NCI-H2107 treated with DMSO at 0.1 percent for 48 hours (cell line): ENCODE results near the gene JPT2.
A peak's percentile ranks its signal among the peaks of the same experiment; 100 is the strongest.
"Not testable (repeated sequence)": the region's sequence is repeated elsewhere in the genome, so short reads cannot be mapped to it uniquely, and the experiment has no call there.

Experiments
- DNase-seq: peaks from one replicate; lab custom pipeline; 2025; ENCODE audit not compliant: unreplicated experiment; lab: John Stamatoyannopoulos, UW

The JPT2 gene

DNA sequence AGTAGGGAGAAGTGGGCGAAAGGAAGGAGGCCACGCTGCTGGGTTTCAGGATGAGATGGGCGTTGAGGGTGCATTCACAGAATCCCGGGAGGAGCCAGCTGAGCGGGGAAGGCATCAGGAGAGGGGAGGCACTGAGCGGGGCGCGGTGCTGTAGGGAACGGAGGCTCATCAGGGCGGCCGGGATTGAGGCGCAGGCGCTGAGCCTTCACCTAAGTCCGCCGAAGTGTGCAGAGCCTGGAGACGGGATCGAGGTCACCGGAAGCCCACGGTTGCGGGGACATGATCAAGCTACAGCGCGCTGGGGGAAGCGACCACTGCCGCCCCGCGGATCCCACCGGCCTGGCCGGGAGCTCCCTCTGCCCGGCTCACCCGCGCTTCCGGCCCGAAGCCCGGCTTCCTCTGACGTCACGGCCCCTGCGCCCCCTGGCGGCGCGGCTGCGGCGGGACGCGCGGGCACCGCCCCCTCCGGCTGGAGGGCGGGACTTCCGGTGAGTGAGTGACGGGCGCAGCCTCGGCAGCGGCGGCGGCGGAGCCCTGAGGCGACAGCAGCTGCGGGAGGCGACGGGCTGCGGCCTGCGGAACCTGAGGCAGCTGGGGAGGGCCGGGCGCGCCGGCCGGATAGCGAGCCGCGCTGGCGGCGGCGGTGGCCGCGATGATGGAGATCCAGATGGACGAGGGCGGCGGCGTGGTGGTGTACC lies 27.8 kb downstream of the JPT2 start, which contains the start of gene MAPK8IP3:
TSS of gene MAPK8IP3 (plus strand) at position 508 of the 698 bp plus-strand sequence. CDS start at position 653, 145 bp downstream.
- peak; percentile 41 for DNase-seq

DNA sequence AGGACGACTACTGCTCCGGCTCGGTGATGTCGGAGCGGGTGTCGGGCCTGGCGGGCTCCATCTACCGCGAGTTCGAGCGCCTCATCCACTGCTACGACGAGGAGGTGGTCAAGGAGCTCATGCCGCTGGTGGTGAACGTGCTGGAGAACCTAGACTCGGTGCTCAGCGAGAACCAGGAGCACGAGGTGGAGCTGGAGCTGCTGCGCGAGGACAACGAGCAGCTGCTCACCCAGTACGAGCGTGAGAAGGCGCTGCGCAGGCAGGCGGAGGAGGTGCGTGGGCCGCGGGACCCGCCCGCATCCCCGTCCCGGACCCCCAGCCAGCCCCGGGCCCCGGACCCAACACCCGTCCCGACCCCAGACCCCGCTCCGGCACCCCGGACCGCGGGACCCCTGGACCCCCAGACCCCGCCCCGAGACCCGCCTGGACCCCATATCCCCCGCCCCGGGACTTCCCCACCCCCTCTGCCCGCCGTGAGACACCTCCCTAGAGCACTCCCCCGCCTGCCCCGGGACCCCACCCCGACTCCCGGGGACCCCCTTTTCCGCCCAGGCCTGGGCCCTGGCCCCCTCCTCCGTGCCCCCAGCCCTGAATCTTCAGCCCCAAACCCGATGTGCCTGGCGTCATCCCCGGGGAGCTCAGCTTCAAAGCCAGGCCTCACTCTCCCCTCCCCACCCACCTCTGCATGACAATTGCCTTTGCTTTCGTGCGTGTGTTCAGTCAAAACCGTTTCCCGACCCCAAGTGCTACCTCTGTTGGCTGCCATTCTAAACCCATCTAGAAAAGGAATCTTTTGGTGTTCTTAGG lies 28.5 kb downstream of the JPT2 start:
- no peak for DNase-seq

DNA sequence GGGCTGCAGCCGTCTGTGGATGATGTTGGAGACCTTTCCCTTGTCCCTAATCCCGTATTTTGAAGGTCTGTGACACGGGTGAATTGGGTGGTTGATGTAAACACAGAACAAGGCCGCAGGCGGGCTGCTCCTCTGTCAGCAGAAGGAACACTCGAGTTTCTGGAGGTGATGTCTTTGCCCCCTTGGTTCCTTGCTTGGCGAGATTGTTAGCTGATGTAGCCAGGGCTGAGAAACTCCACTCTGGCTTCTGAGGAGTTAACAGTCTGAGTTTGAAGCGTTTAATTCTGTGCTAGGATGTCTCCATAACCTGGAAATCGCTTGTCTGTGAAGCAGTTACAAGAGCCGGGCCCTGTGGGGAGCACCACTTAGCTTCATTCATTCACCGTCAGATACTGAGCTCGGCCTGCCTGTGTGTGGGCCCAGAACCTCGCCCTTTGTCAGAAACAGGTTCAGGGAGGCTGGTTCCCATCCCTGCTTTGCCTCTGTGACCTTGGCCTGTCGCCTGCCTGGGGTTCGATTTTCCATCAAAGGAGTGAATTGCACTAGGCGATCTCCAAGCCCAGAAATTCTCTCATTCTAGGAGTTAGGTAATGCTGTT lies 29.2 kb downstream of the JPT2 start:
- DNase-seq = no peak

- DNase-seq = no peak
Measured at GRCh38 chr16:1708083-1708767, 30.1 kb downstream of the JPT2 start.

- DNase-seq = peak; percentile 70
Measured at GRCh38 chr16:1708768-1709180, 30.7 kb downstream of the JPT2 start.

GRCh38 chr16:1709356-1709755 lies 31.3 kb downstream of the JPT2 start:
- no peak for DNase-seq

DNA sequence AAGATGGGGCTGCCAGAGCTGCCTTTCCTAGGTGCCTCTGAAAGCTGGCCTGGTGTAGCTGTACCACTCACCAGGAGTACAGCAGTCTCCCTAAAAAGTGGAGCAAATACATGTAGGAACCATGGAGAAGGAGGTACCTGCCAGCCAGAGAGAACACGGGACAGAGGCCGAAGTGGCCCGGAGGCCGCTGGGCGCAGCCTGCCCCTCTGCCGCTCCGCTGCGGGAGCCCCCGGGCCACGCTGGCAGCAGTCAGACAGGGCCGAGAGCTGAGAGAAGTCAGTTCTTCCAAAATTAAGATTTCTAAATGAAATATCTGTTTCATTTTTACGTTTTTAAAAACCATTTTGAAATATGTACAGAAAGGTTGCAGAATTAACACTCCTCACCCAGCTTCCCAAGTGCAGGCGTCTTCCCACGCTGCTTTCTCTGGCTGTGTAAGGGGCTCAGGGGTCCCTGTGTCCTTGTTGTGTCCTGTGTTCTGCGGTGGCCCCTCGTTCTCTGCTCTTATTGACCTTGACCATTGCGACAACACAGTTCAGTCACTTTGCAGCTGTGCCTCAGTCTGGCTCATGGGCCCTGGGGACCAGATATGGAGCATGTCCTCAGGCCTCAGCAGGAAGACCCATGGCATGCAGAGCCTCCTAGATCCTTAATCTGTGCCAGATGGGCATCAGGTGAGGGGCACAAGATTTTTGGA lies 32.9 kb downstream of the JPT2 start:
- DNase-seq = no peak

DNA sequence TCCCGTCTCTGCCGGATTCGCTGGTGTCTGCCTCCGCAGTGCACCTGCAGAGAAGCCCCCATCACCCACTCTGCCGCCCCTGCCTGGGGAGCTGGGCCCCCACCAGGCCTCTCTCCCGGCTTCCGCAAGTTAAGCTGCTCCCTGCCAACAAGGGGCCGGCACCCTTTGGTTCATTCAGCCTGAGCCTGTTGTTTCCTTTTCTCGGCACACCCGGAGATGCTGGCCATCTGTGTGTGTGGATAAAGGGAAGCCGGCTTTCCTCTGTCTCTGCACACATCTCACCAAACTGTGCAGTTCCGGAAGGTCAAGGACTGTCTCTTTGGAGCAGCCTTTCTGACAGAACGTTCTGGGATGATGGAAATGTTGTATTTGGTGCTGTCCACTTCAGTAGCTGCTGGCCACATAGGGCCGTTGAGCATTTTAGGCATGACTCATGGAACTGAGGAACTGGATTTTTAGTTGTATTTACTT lies 34.7 kb downstream of the JPT2 start:
- no peak for DNase-seq

DNA sequence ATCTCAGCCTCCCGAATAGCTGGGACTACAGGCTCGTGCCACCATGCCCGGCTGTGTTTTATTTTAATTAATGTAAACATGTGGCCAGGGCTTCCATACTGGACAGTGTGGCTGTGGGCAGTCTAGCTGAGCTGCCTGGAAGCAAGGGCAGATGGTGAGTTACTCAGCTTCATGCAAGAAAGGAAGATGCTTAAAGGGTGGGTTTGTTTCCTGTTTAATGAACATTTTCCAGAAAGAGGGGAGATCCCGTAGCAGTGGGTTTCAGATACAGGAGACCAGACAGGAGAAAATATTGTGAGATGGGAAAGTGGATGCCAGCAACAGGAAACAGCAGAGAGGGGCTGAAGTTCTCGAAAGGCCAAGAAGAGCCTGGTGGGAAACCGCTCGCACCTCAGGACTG lies 35.3 kb downstream of the JPT2 start:
- no peak for DNase-seq

DNA sequence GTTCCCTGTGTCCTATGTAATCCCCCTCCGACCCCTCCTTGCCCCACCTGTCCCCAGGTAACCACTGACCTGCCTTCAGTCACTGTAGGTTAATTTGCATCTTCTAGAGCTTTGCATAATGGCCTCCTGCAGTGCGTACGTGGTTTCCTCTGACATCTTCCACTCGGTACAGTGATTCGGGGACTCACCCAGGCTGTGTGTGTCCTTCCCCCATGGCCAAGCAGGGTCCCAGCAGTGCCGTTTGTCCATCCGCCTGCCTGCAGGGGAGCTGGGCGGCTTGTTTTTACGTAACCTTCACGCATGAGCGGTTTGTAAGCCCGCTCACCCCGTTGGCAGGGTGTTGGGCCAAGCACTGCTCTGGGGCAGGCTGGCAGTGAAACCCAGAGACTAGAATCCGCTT lies 35.9 kb downstream of the JPT2 start:
- no peak for DNase-seq

- DNase-seq = no peak
Measured at GRCh38 chr16:1715220-1715619, 37.1 kb downstream of the JPT2 start.

- not testable (repeated sequence) for DNase-seq
Measured at GRCh38 chr16:1718236-1718635, 40.2 kb downstream of the JPT2 start.

DNA sequence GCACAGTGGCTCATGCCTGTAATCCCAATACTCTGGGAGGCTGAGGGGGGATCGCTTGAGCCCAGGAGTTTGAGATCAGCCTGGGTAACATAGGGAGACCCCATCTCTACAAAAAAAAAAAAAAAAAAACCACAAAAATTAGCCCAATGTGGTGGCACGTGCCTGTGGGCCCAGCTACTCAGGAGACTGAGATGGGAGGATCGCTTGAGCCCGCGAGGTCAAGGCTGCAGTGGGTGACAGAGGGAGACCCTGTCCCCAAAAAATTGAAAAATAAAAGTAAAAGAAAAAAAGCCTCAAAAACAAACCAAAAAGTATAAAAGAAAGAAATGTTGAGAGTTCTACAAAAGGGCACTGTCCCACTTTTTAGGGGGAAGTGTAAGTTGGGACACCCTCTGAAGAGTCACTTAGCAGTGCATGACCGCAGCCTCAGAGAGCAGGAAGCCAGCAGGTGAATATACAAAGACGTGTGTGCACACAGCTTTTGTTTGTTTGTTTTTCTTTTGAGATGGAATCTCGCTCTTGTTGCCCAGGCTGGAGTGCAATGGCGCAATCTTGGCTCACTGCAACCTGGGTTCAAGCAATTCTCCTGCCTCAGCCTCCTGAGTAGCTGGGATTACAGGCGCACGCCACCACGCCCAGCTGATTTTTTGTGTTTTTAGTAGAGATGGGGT lies 41.6 kb downstream of the JPT2 start:
- peak; percentile 43 for DNase-seq

DNA sequence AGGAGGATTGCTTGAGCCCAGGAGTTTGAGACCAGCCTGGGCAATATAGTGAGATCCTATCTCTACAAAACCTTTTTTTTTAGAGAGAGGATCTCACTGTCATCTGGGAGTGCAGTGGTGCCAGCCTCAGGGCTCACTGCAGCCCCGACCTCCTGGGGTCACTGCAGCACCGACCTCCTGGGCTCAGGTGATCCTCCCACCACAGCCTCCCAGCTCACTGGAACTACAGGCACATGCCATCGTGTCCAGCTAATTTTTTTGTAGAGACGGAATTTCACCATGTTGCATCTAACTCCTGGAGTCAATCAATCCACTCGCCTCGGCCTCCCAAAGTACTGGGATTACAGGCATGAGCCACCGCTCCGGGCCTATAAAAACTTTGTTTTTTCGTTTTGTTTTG lies 43.3 kb downstream of the JPT2 start:
- DNase-seq = no peak

DNA sequence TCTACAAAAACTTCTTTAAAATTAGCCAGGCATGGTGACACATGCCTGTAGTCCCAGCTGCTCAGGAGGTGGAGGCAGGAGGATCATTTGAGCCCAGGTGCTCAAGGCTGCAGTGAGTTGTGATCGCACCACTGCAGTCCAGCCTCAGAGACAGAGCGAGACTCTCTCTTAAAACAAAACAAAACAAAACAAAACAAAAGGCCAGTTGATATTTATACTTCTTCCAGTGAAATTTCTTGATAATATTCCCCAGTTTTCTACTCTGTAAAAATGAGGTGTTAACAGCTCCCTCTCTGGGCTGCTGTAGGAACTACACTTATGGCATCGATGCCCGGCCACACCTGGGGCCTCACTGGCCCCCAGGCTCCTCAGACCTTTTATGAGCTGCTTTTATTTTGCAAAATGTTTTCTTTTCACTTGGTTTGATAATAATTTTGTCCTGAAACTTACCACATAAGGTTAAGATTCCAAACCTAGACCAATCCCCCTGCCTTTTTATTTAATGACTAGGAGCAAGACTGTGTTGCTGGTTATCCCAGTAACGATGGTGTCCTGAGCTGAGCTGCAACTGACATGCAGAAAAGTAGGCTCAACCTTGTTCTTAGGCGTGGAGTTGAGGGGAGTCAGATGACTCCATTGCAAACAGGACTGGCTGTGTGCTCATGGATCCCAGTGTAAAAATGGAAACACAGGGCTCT lies 45.5 kb downstream of the JPT2 start:
- DNase-seq = no peak

DNA sequence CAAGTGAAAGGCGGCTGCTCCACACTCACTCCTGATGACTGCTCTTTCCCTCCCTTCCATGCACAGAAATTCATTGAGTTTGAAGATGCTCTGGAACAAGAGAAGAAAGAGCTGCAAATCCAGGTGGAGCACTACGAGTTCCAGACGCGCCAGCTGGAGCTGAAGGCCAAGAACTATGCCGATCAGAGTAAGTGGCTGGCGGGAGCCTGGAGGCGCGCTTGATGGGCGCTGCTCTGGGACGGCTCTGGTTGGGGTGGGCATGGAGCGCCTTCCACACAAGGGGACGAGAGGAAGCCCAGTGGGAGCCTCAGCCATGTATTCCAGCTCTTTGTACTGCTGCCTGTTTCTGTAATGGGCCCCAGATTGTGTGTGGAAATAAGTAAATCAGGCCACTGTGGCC lies 46.4 kb downstream of the JPT2 start:
- no peak for DNase-seq

GRCh38 chr16:1726661-1727502 lies 48.8 kb downstream of the JPT2 start:
- no peak for DNase-seq
